ENCODE data around the gene FHOD3.

FHOD3 gene

GRCh38 chr18:36695806-36696205 lies 398.3 kb downstream of the FHOD3 start:
- Histone ChIP-seq H3K27ac (ENCODE audit: low read depth, low read length) (no peak overlapping the region), H3K9me3 (ENCODE audit: low read length) (no peaks in the 10 kb centered on the region), H3K4me1 (ENCODE audit: insufficient read depth, low read length) (peaks cover 20% of the 10 kb centered on the region), H3K36me3 (ENCODE audit: insufficient read depth, low read length) (no peaks in the 10 kb centered on the region), H3K27me3 (ENCODE audit: control insufficient read depth in 1 of 2, insufficient read depth in 2 of 2, low read length in 2 of 2) (no peaks in the 10 kb centered on the region), H3K4me3 (ENCODE audit: low read depth in 1 of 2, low read length in 2 of 2) (no peak overlapping the region), H3K9ac (ENCODE audit: low read length) (no peak overlapping the region)

- no peaks in the 10 kb centered on the region for H3K36me3 ChIP-seq (ENCODE audit: insufficient read depth, low read length)
- H3K27ac ChIP-seq (ENCODE audit: low read depth, low read length), result no peak overlapping the region
- no peaks in the 10 kb centered on the region for H3K9me3 ChIP-seq (ENCODE audit: low read length)
- H3K27me3 ChIP-seq (ENCODE audit: control insufficient read depth in 1 of 2, insufficient read depth in 2 of 2, low read length in 2 of 2), result no peaks in the 10 kb centered on the region
- peaks cover 6% of the 10 kb centered on the region for H3K4me1 ChIP-seq (ENCODE audit: insufficient read depth, low read length)
- no peak overlapping the region for H3K9ac ChIP-seq (ENCODE audit: low read length)
- no peak overlapping the region for H3K4me3 ChIP-seq (ENCODE audit: low read depth in 1 of 2, low read length in 2 of 2)
Measured at GRCh38 chr18:36697905-36698304, 400.4 kb downstream of the FHOD3 start.

DNA sequence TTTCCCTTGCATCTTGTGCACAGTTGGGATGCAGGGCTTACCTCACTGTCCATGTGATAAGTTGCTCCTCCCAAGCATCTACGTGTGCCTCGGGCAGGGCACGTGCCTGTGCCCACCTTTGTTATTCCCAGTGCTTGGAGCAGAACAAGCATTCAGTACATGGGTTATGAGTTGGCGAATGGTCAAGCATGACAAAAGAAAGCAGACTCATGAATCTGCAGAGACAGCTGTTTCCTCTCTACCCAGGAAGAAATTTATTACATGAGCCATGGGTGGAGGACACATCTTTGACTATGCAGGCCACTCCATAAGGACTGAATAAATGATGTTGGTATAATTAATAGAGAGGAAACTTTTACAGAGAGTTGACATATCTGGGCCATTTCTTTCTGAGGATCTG lies 403.4 kb downstream of the FHOD3 start:
- Histone ChIP-seq H3K9ac (ENCODE audit: low read length) (no peak overlapping the region), H3K4me1 (ENCODE audit: insufficient read depth, low read length) (peaks cover 10% of the 10 kb centered on the region), H3K4me3 (ENCODE audit: low read depth in 1 of 2, low read length in 2 of 2) (no peak overlapping the region), H3K27me3 (ENCODE audit: control insufficient read depth in 1 of 2, insufficient read depth in 2 of 2, low read length in 2 of 2) (no peaks in the 10 kb centered on the region), H3K9me3 (ENCODE audit: low read length) (no peaks in the 10 kb centered on the region), H3K36me3 (ENCODE audit: insufficient read depth, low read length) (no peaks in the 10 kb centered on the region), H3K27ac (ENCODE audit: low read depth, low read length) (no peak overlapping the region)

GRCh38 chr18:36702401-36703013 lies 405.0 kb downstream of the FHOD3 start:
- H3K9me3 ChIP-seq (ENCODE audit: low read length), result no peaks in the 10 kb centered on the region
- no peaks in the 10 kb centered on the region for H3K27me3 ChIP-seq (ENCODE audit: control insufficient read depth in 1 of 2, insufficient read depth in 2 of 2, low read length in 2 of 2)
- H3K4me1 ChIP-seq (ENCODE audit: insufficient read depth, low read length), result peaks cover 13% of the 10 kb centered on the region
- no peaks in the 10 kb centered on the region for H3K36me3 ChIP-seq (ENCODE audit: insufficient read depth, low read length)
- no peak overlapping the region for H3K9ac ChIP-seq (ENCODE audit: low read length)
- H3K27ac ChIP-seq (ENCODE audit: low read depth, low read length), result no peak overlapping the region
- H3K4me3 ChIP-seq (ENCODE audit: low read depth in 1 of 2, low read length in 2 of 2), result no peak overlapping the region

GRCh38 chr18:36704156-36704555 lies 406.6 kb downstream of the FHOD3 start:
- Histone ChIP-seq H3K27me3 (ENCODE audit: control insufficient read depth in 1 of 2, insufficient read depth in 2 of 2, low read length in 2 of 2) (no peaks in the 10 kb centered on the region), H3K4me1 (ENCODE audit: insufficient read depth, low read length) (peaks cover 13% of the 10 kb centered on the region), H3K36me3 (ENCODE audit: insufficient read depth, low read length) (no peaks in the 10 kb centered on the region), H3K4me3 (ENCODE audit: low read depth in 1 of 2, low read length in 2 of 2) (no peak overlapping the region), H3K9me3 (ENCODE audit: low read length) (no peaks in the 10 kb centered on the region), H3K27ac (ENCODE audit: low read depth, low read length) (no peak overlapping the region), H3K9ac (ENCODE audit: low read length) (no peak overlapping the region)

GRCh38 chr18:36706134-36706881 lies 408.8 kb downstream of the FHOD3 start:
- Histone ChIP-seq H3K36me3 (ENCODE audit: insufficient read depth, low read length) (no peaks in the 10 kb centered on the region), H3K4me3 (ENCODE audit: low read depth in 1 of 2, low read length in 2 of 2) (no peak overlapping the region), H3K9ac (ENCODE audit: low read length) (no peak overlapping the region), H3K27ac (ENCODE audit: low read depth, low read length) (no peak overlapping the region), H3K27me3 (ENCODE audit: control insufficient read depth in 1 of 2, insufficient read depth in 2 of 2, low read length in 2 of 2) (no peaks in the 10 kb centered on the region), H3K4me1 (ENCODE audit: insufficient read depth, low read length) (peaks cover 15% of the 10 kb centered on the region), H3K9me3 (ENCODE audit: low read length) (no peaks in the 10 kb centered on the region)

GRCh38 chr18:36708366-36708765 lies 410.9 kb downstream of the FHOD3 start:
- H3K27ac ChIP-seq (ENCODE audit: low read depth, low read length), result no peak overlapping the region
- peaks cover 28% of the 10 kb centered on the region for H3K4me1 ChIP-seq (ENCODE audit: insufficient read depth, low read length)
- H3K9ac ChIP-seq (ENCODE audit: low read length), result no peak overlapping the region

DNA sequence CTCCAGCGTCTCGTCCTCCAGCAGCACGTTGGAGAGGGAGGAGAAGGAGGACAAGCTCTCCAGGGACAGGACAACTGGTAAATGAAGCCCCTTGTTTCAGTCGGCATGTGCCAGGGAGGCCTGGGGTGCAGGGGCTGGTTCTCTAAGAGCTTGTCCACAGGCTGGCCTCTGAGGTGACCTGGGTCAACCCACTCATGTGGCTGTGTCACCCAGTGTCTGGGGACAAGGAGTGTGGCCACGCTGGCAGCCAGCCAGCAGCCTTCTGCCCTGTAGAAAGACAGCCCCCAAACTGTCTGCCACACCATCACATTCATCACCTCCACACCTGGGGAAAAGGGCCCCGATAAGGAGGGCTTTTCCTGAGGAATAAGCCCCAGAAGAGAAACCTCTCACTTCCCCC lies 411.8 kb downstream of the FHOD3 start:
- H3K27ac ChIP-seq (ENCODE audit: low read depth, low read length), result no peak overlapping the region
- H3K4me1 ChIP-seq (ENCODE audit: insufficient read depth, low read length), result peaks cover 28% of the 10 kb centered on the region
- no peak overlapping the region for H3K9ac ChIP-seq (ENCODE audit: low read length)
- H3K27me3 ChIP-seq (ENCODE audit: control insufficient read depth in 1 of 2, insufficient read depth in 2 of 2, low read length in 2 of 2), result no peaks in the 10 kb centered on the region
- H3K36me3 ChIP-seq (ENCODE audit: insufficient read depth, low read length), result no peaks in the 10 kb centered on the region
- H3K4me3 ChIP-seq (ENCODE audit: low read depth in 1 of 2, low read length in 2 of 2), result no peak overlapping the region
- H3K9me3 ChIP-seq (ENCODE audit: low read length), result no peaks in the 10 kb centered on the region

More at GRCh38 chr18:36708366-36708765, 410.9 kb downstream of the FHOD3 start:
- Histone ChIP-seq H3K4me3 (ENCODE audit: low read depth in 1 of 2, low read length in 2 of 2) (no peak overlapping the region), H3K36me3 (ENCODE audit: insufficient read depth, low read length) (no peaks in the 10 kb centered on the region), H3K27me3 (ENCODE audit: control insufficient read depth in 1 of 2, insufficient read depth in 2 of 2, low read length in 2 of 2) (no peaks in the 10 kb centered on the region), H3K9me3 (ENCODE audit: low read length) (no peaks in the 10 kb centered on the region)

DNA sequence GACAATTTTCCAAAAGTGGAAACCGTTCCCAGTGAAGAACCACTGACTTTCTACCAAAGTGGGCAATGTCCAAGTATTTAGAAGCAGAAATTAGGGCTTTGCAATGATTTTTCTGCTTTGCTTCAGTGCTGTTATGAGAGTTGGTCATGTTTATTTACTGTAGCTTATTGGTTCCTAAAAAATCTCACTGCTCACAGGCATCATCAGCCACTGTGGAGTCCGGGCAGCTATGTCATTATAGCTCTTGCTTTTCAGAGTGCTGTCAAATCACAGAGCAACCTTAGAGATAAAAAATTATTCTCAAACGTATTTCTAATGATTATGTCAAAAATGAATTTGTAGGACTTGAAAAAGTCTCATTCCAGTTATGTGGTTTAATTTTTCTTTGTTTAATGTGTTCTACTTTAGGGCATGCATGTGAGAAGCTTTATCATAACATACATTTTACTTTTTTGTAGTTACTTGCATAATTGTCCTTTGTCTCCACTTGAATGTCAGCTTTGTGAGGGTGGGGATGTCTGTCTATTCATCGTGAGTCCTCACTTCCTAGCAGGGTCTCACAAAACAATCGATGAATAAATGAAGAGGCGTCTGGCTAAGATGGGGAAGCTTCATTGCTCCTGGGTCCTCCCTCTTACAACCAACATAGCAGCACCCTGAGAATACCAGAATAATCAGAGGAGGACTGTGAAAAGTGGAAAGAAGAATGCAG lies 413.7 kb downstream of the FHOD3 start:
- Histone ChIP-seq H3K9ac (ENCODE audit: low read length) (no peak overlapping the region), H3K4me3 (ENCODE audit: low read depth in 1 of 2, low read length in 2 of 2) (no peak overlapping the region), H3K36me3 (ENCODE audit: insufficient read depth, low read length) (no peaks in the 10 kb centered on the region), H3K9me3 (ENCODE audit: low read length) (no peaks in the 10 kb centered on the region), H3K4me1 (ENCODE audit: insufficient read depth, low read length) (peaks cover 16% of the 10 kb centered on the region), H3K27me3 (ENCODE audit: control insufficient read depth in 1 of 2, insufficient read depth in 2 of 2, low read length in 2 of 2) (no peaks in the 10 kb centered on the region), H3K27ac (ENCODE audit: low read depth, low read length) (no peak overlapping the region)

DNA sequence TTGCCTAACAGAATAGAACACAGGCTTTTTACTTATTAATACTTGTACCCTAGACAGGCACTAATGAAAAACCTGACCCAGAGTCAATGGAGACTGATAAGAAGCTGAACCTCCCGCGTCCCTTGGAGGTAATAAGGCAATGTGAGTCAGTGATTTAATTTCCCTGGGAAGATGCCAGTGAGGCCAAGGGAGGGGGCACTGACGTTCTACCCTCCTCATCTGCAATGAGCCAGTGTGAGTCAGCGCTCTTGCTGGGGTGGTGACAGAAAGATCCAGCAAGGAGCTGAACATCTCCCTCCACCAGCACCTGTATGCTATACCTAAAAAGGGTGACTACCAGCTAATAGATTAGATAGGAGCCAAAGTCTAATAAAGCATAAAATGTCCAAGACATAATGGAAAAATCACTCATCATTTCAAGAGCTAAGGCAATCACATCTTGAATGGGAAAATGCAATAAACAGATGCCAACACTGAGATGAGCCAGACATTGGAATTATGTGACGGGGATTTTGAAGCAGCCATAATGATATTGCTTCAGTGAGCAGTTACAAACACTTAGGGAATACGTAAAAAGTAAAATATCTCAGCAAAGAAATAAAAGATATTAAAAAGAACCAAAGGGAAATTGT lies 414.4 kb downstream of the FHOD3 start:
- Histone ChIP-seq H3K9me3 (ENCODE audit: low read length) (no peaks in the 10 kb centered on the region), H3K36me3 (ENCODE audit: insufficient read depth, low read length) (no peaks in the 10 kb centered on the region), H3K4me1 (ENCODE audit: insufficient read depth, low read length) (peaks cover 15% of the 10 kb centered on the region), H3K9ac (ENCODE audit: low read length) (no peak overlapping the region), H3K4me3 (ENCODE audit: low read depth in 1 of 2, low read length in 2 of 2) (no peak overlapping the region), H3K27me3 (ENCODE audit: control insufficient read depth in 1 of 2, insufficient read depth in 2 of 2, low read length in 2 of 2) (no peaks in the 10 kb centered on the region), H3K27ac (ENCODE audit: low read depth, low read length) (no peak overlapping the region)

DNA sequence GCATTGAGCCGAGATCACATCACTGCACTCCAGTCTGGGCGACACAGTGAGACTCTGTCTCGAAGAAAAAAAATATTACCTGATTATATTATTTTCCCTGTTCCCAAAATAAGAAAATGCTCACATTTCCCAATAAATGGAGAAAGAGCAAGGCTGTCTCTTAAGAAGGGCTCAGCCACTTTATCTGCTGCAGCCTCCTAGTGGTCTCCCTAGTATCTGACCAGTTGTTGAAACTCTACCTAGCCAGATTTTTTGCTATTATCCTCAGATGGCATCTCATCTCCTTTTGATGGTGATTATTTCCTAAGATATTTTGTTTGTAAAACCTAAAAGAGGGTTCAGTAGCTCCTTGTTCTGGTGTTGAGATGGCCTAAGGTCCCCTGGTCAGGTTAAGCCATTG lies 417.0 kb downstream of the FHOD3 start:
- H3K9ac ChIP-seq (ENCODE audit: low read length), result no peak overlapping the region
- no peaks in the 10 kb centered on the region for H3K27me3 ChIP-seq (ENCODE audit: control insufficient read depth in 1 of 2, insufficient read depth in 2 of 2, low read length in 2 of 2)
- H3K27ac ChIP-seq (ENCODE audit: low read depth, low read length), result no peak overlapping the region
- no peak overlapping the region for H3K4me3 ChIP-seq (ENCODE audit: low read depth in 1 of 2, low read length in 2 of 2)
- H3K36me3 ChIP-seq (ENCODE audit: insufficient read depth, low read length), result no peaks in the 10 kb centered on the region
- peaks cover 15% of the 10 kb centered on the region for H3K4me1 ChIP-seq (ENCODE audit: insufficient read depth, low read length)
- no peaks in the 10 kb centered on the region for H3K9me3 ChIP-seq (ENCODE audit: low read length)

All from muscle layer of colon (tissue), 2 donors.